Measurements from ENCODE around the gene FBLN1. TPM values are rescaled to one million over a fixed set of nuclear protein-coding genes. Genes with fewer than 3 reads are reported as not detected.

FBLN1 gene
- total RNA-seq, 1 experiment from 2014 or later, result 158 TPM

DNA sequence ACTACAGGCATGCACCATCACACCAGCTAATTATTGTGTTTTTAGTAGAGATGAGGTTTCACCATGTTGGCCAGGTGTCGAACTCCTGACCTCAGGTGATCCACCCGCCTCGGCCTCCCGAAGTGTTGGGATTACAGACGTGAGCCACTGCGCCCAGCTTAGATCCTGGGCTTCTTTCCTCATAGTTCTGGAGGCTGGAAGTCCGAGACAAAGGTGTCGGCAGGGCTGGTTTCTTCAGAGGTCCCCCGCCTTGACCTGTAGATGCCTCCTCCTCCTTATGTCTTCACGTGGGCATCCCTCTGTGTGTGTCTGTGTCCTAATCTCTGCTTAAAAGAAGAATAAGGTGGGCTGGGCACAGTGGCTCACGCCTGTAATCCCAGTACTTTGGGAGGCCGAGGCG, 44.2 kb upstream of the FBLN1 start:
- POLR2A ChIA-PET (ENCODE audit: unreplicated experiment), result no interaction called here
- Histone ChIP-seq H3K9me2 (ENCODE audit: insufficient read depth) (no peaks in the 10 kb centered on the region; the same call in 1 of the 2 replicates), H4K20me1 (ENCODE audit: insufficient read depth) (no peaks in the 10 kb centered on the region), H2AFZ (no peak overlapping the region), H3K27me3 (ENCODE audit: insufficient read depth, low read depth) (no peaks in the 10 kb centered on the region), H3K4me1 (replicated peaks; ENCODE audit: insufficient read depth) (no peaks in the 10 kb centered on the region), H3F3A (ENCODE audit: insufficient read depth, low read depth) (no peaks in the 10 kb centered on the region), H3K27ac (no peak overlapping the region), H3K36me3 (ENCODE audit: low read depth) (no peaks in the 10 kb centered on the region), H3K9me3 (ENCODE audit: insufficient read depth, low read depth) (no peaks in the 10 kb centered on the region), H3K79me2 (ENCODE audit: low read depth) (no peaks in the 10 kb centered on the region), H3K4me2 (no peak overlapping the region), H3K4me3 (no peak overlapping the region)
- DNase-seq, result no peak
- CTCF ChIA-PET, result no interaction called here
- TF ChIP-seq EZH2 (IDR thresholded peaks at IDR 0.05; ENCODE audit: low read depth) (no peak), CTCF (conservative IDR thresholded peaks at IDR 0.05) (no peak)
- no TSS peak for BruUV-seq (replicated peaks)
- intact Hi-C loops (cut with micrococcal nuclease; ENCODE audit: unreplicated experiment), result no loop called here

GRCh38 chr22:45459235-45459634, 43.4 kb upstream of the FBLN1 start:
- Histone ChIP-seq H2AFZ (no peak overlapping the region), H3K27me3 (ENCODE audit: insufficient read depth, low read depth) (no peaks in the 10 kb centered on the region), H4K20me1 (ENCODE audit: insufficient read depth) (no peaks in the 10 kb centered on the region), H3K4me1 (replicated peaks; ENCODE audit: insufficient read depth) (no peaks in the 10 kb centered on the region), H3K9me2 (ENCODE audit: insufficient read depth) (no peaks in the 10 kb centered on the region; the same call in 1 of the 2 replicates), H3K4me2 (no peak overlapping the region), H3K4me3 (no peak overlapping the region), H3F3A (ENCODE audit: insufficient read depth, low read depth) (no peaks in the 10 kb centered on the region), H3K9me3 (ENCODE audit: insufficient read depth, low read depth) (no peaks in the 10 kb centered on the region), H3K36me3 (ENCODE audit: low read depth) (no peaks in the 10 kb centered on the region), H3K79me2 (ENCODE audit: low read depth) (no peaks in the 10 kb centered on the region), H3K27ac (no peak overlapping the region)
- TF ChIP-seq CTCF (conservative IDR thresholded peaks at IDR 0.05) (no peak), EZH2 (IDR thresholded peaks at IDR 0.05; ENCODE audit: low read depth) (no peak)
- POLR2A ChIA-PET (ENCODE audit: unreplicated experiment), result no interaction called here
- no peak for DNase-seq
- no TSS peak for BruUV-seq (replicated peaks)
- CTCF ChIA-PET, result no interaction called here
- intact Hi-C loops (cut with micrococcal nuclease; ENCODE audit: unreplicated experiment), result no loop called here

GRCh38 chr22:45460288-45461109, 42.2 kb upstream of the FBLN1 start:
- CTCF ChIA-PET, result no interaction called here
- no peak overlapping the region for H3K27ac ChIP-seq
- no peaks in the 10 kb centered on the region; the same call in 1 of the 2 replicates for H3K9me2 ChIP-seq (ENCODE audit: insufficient read depth)
- no peak for DNase-seq
- H3F3A ChIP-seq (ENCODE audit: insufficient read depth, low read depth), result no peaks in the 10 kb centered on the region; the same call in 1 of the 2 replicates
- H3K4me1 ChIP-seq (replicated peaks; ENCODE audit: insufficient read depth), result no peaks in the 10 kb centered on the region
- POLR2A ChIA-PET (ENCODE audit: unreplicated experiment), result no interaction called here
- intact Hi-C loops (cut with micrococcal nuclease; ENCODE audit: unreplicated experiment), result no loop called here
- no peaks in the 10 kb centered on the region for H3K36me3 ChIP-seq (ENCODE audit: low read depth)
- no peak overlapping the region for H3K4me2 ChIP-seq
- BruUV-seq (replicated peaks), result no TSS peak
- H4K20me1 ChIP-seq (ENCODE audit: insufficient read depth), result no peaks in the 10 kb centered on the region
- TF ChIP-seq EZH2 (IDR thresholded peaks at IDR 0.05; ENCODE audit: low read depth) (no peak), CTCF (conservative IDR thresholded peaks at IDR 0.05) (no peak)
- no peaks in the 10 kb centered on the region for H3K79me2 ChIP-seq (ENCODE audit: low read depth)
- no peak overlapping the region for H2AFZ ChIP-seq
- no peaks in the 10 kb centered on the region for H3K27me3 ChIP-seq (ENCODE audit: insufficient read depth, low read depth)
- no peaks in the 10 kb centered on the region for H3K9me3 ChIP-seq (ENCODE audit: insufficient read depth, low read depth)
- no peak overlapping the region for H3K4me3 ChIP-seq

Data from PC-9 (cell line).